HG03558 (cell line): ENCODE data around the gene FAM200C.

ENCODE experiments used
- ATAC-seq: cut with Tn5 transposase; IDR thresholded peaks from one replicate; pipeline ENCODE4 v1.9.1; 2021; ENCODE audit warnings: moderate number of reproducible peaks; ENCODE audit not compliant: unreplicated experiment; ENCODE audit errors: extremely low read depth

FAM200C gene

DNA sequence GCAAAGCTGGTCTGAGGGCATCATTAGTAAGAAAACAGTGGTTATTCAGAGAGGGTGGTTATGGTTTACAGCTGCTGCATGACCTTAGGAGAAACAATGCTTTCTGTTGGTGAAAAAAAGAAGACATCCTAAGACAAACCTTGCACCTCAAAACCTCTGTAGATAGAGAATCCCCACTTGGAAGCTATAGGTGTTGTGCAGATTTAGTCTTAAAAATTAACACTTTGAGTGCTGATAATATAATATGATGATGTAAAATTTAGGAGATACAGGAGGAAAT lies 20.4 kb upstream of the FAM200C start:
- no peak for ATAC-seq

DNA sequence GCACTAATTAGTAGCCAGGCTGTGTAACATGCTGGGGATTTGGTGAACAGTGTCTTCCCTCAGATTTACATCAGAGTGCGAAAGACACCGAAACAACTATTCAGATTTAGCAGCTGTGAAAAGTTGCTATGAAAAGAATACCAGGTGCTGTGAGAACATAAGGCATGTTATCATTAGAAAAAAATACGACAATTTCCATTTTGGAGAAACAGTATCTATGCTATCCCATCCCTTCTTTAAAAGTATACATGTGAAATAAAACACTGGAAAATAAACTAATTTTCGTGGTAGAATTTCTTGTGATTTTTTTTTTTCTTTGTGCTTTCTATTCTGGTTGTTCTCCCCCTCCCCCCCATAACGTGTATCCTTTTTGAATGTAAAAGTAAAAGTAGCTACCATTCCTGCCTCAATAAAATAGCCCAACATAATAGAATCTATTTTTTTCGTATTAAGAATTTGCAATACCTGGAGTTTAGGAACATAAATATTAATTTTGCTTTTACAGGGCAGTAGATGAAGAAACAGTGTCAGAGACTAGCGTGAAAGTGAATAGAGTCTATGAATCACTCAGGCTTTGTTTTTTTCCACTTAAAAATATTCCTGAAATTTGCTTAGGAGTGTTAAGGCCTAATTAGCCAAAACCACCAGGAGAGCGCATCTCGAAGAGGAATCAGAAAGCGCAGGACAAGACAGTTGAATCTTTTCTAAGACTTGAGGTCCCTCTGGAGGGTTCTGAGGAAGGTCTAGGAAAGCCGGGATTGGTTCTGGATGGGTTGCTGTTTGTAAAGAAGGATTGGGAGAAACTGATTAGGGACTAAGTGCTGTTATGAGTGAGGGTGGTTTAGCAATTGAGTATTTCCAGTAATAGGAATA lies 19.8 kb upstream of the FAM200C start:
- no peak for ATAC-seq

DNA sequence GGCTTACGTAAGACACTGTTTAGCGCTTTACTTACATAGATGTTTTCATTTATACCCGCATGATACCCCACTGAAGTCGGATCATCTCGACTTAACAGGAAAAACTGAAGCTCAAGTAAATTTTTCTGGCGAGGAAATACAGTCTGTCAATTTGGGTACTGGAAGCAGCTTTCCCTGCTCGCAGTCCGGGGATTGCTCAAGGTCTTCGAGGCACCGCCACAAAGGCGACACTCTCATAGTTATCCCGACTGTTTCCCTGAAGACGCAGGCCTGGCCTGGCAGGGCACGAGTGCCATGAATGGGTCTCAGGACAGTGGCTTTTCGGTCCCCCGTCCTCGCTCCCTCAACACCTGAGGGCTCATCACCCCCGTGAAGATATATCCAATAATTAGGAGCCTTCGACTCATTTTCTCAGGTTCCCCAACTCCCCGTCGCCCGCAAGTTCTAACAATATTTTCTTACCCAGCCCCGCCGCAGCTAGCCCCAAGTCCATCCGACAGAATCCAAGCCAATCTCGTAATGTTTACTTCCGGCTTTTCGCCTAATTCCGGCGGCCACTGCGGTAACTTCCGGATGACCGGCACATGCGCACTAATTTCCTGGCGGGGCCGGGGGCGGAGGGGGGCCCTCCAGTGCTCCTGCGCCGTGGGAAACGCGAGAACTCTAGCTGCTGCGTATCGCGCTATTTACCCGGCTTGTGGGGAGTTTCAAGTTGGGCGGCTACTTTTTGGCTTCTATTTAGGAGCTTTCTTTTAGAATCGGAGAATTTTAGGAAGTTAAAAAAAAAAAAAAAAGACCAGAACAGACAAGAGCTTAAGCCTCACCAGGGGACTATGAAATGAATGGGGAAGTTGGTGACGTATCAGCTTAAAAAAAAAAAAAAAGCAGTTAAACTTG lies 19.0 kb upstream of the FAM200C start, which contains the start of gene SLU7:
Gene SLU7 (minus strand): TSS at position 521 of the 897 bp plus-strand sequence. CDS start 3,787 bp downstream, outside the sequence.
- ATAC-seq = peak; percentile 48

DNA sequence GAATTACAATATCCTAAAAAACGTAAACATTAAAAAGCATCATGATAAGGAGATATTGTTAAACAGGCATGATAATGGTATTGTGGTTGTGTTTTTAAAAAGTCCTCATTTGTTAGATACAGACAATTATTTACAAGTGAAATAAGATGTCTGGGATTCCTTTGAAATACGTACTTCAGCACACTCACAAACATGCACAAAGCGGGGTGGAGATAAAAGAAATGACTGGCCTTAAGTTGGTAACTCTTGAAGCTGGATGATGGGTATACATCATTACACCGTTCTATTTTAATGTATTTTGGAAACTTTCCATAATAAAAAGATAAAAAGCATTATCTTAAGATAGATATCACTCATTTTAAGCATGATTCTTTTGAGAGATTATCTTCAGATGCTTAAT lies 1.0 kb downstream of the FAM200C start:
- ATAC-seq = no peak

DNA sequence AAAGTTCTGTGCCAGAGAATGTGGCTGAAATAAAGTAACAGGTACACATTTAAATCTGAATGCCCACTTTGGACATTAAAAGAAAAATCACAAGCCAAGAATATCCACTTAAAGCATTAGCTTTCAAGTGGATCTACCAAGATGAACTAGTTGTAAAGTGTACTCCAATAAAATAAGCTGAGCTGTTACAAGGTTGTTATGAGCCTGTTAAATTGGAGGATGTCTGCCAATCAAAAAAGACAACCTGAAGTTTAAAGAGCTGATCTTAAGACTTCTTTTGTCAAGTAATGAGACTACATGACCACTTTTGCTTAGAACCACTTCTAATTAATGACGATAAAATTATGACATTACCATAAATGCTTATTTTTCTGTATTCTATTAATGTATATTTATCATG lies 2.4 kb downstream of the FAM200C start:
- ATAC-seq = no peak

DNA sequence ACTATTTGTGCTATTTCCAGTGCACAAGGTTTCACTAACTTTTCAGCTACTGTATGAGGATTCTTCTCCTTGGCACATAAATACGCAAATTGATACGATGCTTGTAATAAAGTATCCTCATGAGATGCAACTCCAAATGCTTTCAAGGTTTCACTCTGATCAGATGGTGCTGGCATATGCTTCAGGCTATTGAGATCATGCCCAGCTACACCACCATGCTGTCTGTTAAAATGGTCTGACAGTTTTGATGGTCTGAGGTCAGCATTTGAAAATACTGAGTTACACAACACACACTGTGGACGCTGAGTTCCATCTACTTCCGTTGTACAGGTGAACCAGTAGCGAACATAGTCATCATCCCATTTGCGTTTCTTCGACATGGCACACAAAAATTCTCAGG lies 4.7 kb downstream of the FAM200C start:
- ATAC-seq = no peak

DNA sequence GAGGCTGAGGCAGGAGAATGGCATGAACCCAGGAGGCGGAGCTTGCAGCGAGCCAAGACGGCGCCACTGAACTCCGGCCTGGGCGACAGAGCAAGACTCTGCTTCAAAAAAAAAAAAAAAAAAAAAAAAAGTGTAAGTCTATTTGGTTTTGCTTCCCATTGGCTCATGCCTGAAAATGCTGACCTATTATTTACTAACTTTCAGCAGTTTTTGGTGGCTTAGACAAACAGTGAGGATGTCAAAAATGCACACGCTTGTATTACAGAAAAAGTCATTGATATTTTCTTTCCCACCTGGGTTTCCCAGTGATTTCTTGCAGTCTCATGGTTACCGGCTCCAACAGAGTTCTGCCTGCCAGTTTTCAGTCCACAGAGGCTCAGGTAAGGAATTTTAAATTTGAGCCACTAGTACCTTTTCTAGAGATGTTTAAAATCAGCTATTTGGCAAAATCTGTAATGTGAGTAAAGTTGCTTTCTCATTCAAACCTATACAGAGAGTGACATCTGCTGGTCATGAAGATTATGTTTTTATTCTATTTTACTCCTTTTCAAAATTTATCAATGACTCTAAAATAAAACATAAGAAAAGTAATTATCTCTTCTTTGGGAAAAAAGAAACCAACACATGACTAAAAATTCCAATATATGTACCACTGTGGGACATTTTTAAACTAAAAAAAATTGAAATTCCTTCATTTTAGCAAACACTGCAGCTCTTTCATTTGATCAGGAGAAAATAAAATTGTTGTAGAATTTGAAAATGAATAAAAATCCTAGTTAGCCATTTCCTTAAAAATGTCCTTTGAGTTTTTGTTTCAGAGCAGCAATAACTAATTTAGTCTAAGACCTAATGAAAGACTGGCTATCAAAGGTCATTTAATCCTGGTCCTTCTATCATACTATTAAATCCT lies 8.8 kb downstream of the FAM200C start:
- ATAC-seq = no peak

DNA sequence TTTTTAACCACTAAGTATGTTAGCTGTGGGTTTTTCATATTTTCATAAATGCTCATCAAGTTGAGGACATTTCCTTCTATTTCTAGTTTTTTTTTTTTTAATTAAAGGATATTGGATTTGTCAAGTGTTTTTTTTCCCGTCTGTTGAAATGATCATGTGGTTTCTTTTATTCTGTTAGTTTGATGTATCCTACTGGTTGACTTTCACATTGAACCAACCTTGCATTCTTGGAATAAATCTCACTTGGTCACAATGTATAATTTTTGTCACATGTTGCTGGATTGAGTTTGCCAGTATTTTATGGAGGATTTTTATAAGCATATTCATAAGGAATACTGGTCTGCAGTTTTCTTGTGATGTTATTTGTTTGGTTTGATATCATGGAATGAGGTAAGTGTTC lies 12.4 kb downstream of the FAM200C start:
- no peak for ATAC-seq

DNA sequence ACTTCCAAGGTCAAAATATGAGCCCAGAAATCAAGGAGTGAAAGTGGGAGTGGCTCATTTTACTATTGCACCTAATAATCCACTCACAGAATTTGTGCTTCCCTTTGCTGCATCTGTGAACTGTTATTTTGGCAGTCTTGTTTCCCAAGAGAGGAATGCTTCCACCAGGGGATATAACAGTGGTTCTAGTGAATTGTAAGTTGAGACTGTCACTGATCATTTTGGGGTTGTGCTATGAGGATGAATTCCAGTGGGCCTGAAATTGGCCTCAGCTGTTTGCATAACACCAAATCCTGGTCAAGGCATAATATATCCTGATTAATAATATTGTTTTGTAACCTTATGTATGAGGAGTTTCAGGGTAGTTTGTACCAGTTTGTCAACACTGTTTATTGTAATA lies 14.4 kb downstream of the FAM200C start:
- no peak for ATAC-seq

DNA sequence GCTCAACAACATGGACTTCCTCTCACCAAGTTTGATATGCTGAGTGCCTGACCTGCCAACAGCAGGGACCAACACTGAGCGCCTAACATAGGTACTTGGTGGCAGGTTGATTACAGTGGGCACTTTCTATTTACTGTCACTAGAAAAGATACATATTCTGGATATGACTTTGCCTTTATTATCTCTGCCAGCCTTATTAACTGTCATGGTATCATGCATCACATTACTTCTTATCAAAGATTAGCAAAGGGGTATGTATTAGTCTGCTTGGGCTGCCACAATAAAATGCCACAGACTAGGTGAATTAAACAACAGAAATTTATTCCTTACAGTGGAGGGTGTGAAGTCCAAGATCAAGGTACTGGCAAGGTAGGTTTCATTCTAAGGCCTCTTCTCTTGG lies 15.2 kb downstream of the FAM200C start:
- no peak for ATAC-seq

DNA sequence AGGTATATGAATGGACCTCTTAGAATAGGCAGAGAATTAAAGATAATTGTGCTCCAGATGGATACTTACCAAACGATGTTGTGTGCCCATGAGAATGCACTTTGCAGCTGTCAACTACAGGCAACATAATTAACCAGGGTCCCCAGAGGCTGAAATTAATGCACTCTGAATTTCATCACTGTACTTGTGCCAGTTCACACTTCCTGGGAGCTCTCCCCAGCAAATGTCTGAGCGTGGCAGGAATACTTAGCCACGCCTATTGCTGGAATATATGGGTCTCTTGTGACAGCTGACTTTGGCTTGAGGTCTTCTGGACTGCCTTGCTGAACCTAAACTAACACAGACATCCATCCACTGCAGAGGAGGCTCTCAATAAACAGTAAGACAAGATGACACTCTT lies 17.5 kb downstream of the FAM200C start:
- ATAC-seq = no peak

DNA sequence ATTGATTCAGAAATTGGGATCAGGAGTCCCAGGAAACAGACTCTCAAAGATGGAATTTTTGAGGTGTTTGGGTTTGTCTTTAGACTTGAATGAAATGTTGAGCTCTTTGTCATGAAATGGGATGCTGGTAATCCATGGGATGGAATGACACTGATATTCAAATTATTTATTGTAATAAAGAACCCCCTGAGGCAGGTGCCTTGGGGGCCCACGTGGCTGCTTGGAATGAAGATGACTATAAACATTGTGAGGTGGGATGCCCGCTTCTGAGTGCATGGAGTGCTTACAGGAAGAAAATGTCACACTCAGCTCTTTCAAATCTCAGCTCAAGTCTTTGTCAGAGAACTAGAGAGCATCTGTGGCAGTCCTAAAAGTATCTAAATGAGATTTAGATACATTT lies 19.8 kb downstream of the FAM200C start:
- ATAC-seq = no peak

DNA sequence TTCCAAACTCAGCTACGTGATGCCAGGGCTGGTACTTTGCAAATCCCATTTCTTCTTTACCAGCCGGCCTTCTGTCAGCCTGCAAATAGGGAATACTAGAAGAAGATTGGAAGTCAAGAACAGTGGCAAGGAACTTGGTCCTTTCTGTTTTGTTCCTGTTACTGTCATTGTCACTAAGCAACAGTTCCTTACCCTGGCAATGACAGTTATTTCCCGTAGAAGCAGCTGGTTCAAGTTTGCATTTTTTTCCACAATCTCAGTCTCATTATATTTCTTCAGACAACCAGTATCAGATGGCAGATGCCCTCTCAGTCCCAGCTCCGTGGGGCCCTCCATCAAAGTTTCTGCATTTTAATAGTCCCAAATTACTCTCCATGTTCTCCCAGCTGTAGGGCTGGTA lies 20.3 kb downstream of the FAM200C start:
- no peak for ATAC-seq

DNA sequence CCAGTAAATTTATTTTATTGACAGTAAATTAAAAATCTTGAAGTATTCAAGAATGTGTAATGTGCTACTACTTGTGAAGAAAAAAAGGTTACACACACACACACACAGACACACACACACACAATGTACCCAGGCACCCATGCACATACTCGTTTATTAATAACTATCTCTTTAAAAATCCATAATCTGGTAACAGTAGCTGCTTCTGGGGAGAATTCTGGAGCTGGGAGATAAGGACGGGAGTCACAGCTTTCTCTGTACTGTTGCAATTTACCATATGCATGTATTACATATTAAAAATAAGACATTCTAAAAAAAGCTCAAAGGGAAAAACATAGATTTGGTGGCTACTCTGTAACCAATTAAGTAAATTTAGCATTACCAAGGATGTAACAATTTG lies 21.5 kb downstream of the FAM200C start:
- ATAC-seq = no peak

DNA sequence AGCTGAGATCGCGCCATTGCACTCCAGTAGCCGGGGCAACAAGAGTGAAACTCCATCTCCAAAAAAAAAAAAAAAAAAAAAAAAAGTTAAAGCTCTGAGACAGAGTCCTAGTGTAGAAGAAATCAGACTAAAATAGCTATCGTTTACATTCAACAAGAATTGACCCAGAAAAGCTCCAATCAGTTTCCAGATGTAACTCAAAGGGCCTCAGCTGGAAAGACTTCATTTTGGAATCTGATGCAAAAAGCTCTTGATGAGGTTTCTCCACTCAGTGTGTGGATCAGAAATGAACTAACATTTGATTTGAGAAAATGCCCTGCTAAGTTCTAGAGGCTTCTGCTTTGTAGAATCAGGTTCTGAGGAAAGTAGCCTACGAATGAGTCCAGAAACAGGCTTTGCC lies 22.2 kb downstream of the FAM200C start:
- ATAC-seq = no peak

DNA sequence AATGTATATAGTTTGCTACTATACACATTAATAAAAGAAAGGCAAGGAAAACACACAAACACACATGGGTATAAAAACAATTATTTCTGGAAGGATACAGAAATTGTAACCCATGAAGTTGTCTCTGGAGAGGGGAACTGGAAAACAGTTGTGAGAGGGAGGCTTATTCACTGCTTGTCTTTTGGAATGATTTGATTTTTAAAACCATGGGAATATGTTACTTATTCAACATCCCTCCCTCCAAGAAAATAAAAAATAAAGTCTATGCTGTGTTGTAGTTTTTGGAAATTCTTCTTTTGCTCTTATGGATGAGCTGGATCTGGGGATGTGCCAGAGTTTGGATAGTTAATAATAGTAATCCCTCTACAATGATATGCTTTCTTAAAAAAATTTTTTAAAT lies 23.4 kb downstream of the FAM200C start:
- no peak for ATAC-seq

DNA sequence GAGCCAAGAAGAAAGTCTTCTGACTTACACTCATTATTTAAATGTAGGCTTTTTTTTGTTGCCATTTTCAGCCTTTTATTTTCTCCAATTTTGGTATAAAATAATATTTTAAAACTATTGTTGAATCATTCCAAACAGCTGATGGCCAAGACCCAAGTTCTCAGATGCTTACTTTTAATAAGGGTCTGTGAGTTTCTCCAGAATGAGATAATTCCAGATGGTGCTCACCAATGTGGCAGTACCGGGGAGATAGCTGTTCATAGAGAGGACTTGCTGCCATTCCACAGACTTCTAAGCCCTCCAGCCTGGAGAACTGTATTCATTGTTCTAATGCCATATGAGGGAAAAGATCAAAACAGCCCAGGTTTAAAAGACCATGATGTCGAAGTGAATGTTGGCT lies 24.2 kb downstream of the FAM200C start:
- ATAC-seq = no peak

DNA sequence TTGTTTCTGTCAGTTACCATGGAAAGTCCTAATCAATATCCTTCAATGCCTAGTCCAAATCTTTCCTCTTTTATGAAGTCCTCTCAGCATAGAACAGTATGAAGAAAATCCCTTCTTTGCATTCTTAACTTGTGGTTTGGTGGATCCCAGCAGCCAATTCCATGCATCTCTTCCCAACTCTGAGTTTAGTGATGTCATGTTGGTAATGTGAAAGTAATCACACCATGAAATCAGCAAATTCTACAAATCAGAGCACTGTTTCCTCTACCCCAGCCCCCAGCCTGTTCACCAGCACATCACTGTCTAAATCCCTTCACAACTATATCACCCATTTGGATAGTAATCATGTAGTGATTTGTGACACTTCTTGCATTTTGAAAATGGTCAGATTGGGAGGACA lies 24.7 kb downstream of the FAM200C start:
- no peak for ATAC-seq

DNA sequence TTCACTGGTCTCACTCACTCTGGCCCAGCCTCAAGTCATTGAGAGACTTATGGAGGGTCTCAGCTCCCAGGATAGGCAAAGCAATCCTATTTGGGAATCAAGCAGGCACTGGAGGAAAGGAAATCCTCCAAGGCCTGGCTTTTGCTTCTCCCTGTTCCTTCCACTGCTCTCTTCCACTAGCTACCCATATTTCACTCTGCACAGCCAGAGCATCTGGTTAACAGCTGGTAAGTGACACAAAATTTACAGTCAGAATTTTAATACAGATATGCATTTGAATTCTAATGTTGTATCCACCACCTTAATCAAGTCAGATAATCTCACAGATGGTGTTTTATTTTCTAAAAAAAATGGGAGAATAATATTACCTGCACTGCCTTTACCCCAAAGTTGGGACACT lies 28.6 kb downstream of the FAM200C start:
- no peak for ATAC-seq

DNA sequence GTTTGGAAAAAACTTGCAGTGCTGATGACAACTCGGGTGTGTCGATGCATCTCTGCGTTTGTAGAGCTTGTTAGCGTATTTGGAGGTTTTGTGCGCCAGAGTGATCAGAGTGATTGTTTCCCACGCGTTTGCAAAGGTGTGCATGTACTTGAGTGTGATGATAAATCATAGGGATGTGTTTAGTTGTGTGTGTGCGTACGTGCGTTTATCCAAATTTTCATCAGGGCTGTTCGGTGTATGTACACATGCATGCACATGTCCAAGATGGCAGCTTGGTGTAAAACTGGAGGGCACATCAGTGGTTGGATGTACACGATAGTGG lies 29.2 kb downstream of the FAM200C start:
- ATAC-seq = no peak
